GM21423 (cell line): ENCODE data around the gene STK39.
"Not testable (repeated sequence)": the region's sequence is repeated elsewhere in the genome, so short reads cannot be mapped to it uniquely, and the experiment has no call there.

Source experiments
- ATAC-seq: cut with Tn5 transposase; IDR thresholded peaks from one replicate; pipeline ENCODE4 v1.9.1; 2021; ENCODE audit warnings: mild to moderate bottlenecking, moderate library complexity; ENCODE audit not compliant: unreplicated experiment

Gene STK39

DNA sequence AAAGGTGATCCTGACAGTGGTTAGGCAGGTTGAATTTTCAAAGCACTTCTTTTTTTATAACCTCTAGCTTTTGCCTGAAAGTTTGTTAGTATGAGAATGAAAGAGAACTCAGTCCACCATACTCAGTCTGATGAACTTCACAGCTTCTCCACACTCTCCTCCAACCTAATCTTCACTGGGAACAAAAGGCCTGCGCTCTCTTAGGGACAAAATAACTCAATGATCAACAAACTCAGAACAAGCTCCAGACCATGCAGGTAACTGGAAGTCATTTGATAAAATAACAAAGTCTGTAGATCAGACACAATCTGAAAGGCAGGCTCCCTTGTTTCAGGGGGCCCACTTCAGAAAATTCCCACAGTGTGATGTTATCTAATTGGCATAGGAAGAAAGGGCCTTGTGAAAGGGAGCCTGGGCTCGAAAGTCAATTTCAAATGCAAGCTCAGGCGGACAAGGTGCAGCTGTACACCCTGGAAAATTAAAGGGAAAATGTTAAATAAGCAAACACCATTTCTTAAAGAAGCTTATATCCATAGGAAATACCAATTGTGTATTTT lies 142.2 kb downstream of the STK39 start:
- no peak for ATAC-seq

DNA sequence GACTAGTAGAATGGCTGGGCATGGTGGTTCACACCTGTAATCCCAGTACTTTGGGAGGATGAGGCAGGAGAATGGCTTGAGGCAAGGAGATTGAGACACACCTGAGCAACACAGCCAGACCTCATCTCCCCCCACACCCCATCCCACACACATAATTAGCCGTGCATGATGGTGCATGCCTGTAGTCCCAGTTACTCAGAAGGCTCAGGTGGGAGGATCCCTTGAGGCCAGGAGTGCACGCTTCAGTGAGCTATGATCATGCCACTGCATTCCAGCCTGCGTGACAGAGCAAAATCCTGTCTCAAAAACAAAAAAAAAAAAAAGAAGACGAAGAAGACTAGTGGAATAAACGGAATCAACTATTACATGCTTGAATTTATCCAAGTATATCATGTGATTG lies 150.0 kb downstream of the STK39 start:
- no peak for ATAC-seq

DNA sequence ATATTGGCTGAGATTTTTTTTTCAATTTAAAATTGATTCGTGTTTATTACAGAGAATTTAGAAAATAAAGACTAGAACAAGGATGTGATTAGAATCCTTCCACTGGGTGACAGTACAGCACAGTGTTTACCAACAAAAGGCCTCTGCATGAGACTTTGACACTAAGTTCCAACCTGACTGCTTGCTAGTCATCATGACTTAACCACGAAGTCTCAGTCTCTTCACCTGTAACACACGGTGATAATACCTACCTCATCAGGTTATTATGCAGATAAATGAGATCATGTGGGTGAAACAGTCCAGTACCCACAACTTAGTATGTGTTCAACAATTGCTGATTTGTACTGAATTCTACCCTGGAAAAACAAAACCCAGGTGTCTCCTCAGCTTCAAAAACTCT lies 151.2 kb downstream of the STK39 start:
- ATAC-seq, result no peak

DNA sequence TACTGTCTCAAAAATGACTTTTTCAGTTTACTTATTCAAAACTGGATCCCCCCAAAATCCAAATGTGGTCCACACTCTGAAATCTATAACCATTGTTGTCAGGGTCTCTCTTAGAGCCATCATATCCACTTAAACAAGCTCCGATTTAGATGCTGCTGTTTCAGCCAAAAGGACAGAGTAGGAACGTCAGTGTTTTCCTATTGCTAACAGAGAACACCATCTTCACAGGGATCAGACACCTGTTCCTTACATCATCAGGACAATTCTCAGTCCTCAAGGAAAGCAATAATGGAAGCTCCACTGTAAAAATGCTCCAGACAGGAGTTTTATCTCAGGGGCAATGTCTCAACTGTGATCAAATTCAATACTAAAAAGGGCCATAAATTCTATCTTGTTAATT lies 155.4 kb downstream of the STK39 start:
- no peak for ATAC-seq

DNA sequence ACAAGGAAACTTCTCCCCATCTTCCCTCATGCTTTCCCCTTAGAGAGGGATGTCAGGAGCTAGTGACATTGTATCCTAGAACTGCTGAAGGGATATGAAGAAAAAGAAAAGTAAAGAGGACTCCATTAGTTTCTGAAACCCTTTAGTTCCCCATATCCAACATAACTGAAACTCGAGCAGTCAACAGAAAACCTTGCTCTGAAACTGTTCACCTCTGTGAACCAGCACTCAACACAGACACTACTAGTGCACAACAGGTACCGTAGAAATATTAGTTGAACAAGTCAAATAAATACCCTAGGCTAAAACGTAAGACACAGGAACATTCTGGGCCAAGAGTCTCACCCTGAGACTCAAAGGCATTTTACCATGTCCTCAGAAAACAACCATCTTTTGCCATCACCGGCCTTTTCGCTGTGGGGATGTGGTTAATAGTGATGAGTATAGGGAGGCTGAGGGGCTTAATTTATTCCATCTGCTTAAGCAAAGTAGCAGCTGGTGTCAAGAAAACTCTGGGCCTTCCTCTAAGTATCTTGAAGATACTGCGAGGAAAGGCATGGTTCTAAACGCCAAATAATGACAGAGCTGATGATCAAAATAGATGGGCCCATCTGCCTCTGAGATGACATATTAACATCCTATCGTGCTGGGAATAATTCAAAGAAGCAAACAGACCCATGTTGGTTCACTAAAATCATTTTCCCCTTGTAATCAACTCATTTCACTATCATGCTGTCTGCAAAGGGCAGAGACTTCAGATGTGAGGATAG lies 156.8 kb downstream of the STK39 start:
- peak; percentile 88 for ATAC-seq

DNA sequence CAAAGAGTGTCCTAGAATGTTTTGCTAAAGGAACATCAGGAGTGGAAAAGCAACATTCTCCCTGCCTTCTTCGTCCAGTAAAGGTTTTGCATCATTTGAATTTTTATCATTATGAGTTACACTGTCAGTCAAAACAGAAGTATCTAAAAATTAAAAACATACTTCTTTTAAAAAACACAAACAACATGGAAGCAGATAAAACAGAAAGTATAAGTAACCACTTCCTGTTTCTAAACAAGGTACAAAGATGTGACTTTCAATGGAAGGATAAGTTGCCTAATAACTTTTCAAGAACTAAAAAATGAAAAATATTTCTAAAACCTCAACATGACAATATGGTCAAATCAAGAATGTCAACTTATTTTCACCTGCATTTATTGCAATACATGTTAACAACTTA lies 158.2 kb downstream of the STK39 start:
- no peak for ATAC-seq

DNA sequence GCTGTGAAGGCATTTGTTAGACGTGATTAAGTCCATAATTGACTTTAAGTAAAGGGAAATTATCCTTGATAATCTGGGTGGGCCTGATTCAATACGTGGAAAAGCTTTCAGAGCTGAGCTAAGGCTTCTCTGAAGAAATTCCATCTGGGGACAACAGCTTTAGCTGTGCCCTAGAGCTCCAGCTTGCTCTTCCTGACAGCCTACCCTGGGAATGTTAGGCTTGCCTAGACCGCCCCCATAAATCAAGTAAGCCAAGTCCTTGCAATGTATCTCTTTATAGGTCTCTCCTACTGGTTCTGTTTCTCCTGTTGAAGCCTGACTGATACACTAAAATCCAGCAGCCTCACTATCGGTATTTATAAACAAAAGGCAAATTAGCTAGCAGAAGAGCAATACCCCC lies 160.0 kb downstream of the STK39 start:
- no peak for ATAC-seq

DNA sequence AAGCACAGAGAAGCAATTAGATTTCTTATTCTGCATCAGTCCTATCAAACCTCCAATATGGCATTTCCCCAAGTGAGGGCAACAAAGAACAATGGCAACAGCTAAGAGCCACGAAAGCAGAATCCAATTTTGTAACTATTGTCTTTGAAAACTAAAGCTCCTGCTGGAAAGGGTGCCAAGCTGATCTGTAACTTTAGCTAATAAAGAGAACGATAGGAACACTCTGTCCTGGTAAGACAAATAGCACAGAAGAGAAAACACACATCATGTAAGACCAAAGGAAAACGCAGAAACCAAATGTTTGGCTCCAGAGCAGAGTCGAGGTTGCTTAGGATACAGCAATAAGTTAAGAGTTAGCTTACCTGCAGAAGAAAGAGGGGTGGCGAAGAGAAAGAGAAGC lies 160.5 kb downstream of the STK39 start:
- no peak for ATAC-seq

DNA sequence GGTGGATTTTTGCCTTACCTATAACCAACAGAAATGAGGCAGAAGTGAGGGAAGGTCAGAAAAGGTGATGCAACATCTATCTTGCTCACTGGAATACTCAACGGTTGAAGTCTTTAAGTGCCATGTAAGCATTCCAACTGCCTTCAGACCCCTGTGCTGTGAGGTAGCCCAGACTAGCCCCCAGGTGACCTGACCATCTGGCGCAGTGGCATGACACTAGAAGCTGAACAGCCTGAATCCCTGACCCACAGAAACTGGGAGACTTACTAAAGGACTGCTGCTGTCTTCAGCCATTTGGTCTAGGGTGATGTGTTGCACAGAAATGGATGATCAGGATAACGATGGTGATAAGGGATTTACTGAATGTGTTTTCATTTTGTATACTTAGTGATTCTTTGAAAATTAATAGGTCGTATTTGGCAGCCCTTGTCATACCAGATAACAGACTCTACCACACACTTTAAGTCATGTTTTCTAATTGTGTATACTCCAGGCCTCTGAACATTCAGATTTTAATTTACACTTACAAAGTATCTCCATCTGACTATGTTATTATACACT lies 161.5 kb downstream of the STK39 start:
- ATAC-seq, result no peak

DNA sequence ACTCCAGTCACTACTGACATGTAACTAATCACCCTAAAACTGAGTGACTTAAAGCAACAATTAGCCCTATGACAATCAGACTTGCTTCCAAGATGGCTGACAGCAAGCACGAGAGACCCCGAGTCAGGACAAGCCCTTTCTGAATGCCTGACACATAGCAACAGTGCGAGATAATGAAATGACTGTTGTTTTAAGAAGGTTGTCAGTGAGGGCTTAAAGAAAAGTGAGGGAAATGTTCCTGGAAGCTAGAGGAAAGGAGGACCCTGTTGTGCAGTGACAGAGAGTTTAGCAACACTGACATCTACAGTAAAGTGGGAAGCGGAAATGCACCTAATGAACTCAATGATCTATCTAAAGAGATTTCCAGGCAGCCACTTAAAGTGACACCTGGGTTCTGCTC lies 163.1 kb downstream of the STK39 start:
- no peak for ATAC-seq

DNA sequence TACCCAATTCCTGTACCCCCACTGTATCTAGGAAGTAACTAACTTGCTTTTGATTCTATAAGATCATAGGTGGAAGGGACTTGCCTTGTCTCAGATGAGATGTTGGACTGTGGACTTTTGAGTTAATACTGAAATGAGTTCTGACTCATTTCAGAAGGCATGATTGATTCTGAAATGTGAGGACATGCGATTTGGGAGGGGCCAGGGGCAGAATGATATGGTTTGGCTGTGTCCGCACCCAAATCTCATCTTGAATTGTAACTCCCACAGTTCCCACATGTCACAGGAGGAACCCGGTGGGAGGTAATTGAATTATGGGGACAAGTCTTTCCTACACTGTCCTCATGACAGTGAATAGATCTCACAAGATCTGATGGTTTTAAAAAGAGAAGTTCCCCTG lies 165.9 kb downstream of the STK39 start:
- not testable (repeated sequence) for ATAC-seq

DNA sequence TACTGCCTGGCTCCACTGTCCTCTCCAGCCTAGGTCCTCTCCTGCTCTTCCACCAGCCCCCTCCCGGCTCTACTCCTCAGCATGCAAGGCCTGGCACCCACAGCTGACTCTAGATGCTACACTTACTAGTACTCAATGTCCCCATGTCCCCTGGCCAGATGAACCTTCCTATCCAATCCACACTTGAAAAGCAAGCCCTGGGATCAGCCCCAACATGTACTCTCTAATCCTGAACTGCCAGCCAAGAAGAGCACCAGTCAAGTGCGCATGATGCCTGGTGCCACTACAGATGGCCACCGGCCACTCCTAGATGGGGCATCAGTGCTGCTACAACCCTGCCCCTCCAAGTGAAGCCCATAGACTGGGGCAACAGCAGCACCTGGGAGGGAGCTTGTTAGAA lies 168.2 kb downstream of the STK39 start:
- no peak for ATAC-seq

DNA sequence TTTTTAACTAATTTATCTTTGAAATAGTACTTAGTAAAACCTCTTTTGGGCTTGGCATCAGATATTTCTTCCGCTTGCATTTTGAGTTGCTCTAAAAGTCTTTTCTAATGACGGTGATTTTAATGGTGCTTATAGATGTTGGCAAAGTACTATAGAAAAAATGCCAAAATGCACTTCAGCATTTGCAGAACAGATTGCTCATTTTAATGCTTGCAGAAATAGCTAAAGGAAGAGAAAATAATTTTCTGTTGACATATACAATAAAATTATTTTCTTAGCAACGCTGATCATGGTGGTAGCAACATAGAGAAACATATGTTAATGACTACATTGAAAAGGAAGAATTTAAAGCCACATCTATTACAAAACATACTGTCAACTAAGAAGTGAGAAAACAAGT lies 170.7 kb downstream of the STK39 start:
- no peak for ATAC-seq

DNA sequence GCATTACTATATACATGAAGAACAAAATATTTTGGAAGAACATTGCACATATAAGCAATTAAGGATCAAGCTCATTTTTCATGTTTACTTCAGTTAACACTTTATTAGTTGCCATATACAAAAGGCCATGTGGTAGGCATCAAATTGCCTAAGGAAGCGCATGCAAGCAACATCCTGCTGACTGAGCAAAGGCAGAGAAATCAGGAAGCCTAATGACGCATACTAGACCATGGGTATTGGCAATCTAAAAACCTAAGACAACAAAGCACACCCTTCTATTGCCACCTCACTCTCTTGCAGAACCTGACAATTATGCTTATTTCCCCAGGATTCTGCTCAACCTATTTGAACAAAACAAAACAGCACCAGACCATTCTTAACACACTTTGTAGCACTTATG lies 171.9 kb downstream of the STK39 start:
- no peak for ATAC-seq

DNA sequence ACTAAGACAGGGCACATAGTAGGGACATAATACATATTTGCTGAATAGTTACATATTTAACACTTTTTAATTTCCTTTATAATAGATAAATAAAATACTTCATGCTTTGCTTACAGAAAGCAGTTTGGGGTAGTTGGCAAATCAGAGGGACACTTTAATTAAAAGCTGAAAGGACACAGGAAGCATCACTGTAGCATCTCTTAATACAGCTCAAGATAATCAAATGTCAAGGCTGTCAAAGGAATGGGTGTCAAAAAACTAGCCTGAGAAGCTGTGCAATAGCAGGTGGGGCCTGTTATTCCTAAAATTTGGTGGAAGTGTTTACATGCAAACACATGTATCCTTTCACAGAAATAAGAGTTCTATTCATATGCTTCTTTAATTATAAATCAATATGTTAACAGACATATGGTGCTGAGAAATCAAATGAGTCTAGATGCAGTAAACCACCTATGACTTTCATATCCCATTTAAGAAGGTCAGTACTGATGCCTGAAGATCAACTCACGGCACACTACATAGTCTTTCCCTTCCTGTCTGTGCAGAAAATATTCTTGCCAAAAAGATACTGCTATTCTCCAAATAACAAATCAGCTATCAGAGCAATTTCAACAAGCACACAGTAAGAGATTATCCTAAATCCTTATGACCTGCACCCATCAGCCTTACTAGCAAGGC lies 174.6 kb downstream of the STK39 start:
- ATAC-seq, result no peak

DNA sequence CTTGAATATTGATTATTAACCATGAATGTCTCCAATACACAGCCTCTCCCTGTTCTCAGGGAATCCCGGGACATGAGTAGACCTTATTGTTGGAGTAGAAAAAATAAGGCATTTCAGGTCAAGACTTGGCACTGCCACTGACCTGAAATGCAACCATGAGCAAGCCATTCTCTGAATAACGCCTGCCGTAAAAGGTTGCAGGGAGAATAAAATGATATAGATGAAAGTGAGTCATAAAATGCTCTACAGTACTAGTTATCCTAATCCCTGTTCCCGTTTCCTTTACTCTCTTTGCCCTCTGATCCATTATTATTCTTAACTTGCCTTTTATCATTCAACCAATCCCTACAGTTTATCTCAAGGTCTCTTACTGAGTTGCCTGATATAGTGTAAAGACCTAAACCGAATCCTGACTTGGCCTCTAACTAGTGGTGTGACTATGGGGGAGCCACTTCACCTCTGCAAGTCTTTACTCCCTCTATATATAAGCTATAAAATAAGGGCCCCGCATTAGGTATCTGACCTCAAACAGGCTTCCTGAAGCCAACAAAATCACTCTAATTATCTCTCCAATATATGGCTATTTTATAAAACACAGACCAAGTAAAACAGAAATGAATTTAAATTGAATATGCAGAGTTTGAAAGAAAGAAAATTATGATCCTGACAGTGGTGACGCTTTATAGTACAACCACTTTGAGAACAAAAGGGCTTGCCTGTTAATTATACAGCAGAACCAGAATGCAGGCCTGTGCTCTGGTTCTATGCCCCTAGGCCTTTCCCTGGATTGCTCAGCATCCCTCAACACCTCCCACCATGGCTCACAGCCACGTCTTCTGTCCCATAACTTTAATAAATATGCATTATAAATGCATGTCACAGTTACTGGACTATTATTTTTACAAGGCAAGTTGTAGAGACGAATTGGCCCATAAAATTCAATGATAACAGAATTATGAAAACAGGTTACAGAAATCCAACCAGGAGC lies 183.1 kb downstream of the STK39 start:
- no peak for ATAC-seq

DNA sequence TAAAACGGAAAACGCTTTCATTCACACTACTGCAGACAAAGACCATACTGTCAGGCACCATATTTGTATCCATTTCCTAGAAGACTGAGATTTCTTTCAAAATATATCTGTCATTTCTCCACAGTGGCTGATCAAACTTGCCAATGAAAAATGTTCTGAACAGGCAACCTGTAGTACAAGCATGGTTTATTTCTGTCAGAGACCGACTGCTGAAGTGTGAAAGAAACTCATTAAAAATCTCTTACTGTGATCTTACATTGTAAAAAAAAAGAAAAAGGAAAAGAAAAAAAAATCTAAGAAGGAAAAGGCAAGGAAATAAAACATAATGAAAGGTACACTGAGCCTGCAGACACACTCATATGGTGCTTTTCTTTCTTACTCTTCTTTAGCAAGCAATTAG lies 184.5 kb downstream of the STK39 start:
- ATAC-seq, result no peak

DNA sequence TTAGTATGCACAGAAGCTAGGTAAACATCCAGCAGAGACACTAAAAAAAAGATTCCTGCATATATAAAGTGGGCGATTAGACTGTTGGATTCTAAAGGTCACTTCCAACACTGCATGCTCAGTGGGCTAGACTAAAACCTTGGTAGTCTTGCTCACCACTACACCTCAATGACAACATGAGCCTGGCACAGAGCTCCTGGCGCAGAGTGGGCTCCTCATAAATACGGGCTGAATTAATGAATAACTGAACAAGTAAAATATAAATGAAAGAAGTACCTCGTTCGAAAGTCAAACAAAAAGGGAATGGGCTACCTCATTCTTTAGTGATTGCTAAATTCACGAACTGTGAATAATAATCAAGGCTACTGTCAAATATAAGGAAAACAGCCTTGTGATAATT lies 185.3 kb downstream of the STK39 start:
- no peak for ATAC-seq

DNA sequence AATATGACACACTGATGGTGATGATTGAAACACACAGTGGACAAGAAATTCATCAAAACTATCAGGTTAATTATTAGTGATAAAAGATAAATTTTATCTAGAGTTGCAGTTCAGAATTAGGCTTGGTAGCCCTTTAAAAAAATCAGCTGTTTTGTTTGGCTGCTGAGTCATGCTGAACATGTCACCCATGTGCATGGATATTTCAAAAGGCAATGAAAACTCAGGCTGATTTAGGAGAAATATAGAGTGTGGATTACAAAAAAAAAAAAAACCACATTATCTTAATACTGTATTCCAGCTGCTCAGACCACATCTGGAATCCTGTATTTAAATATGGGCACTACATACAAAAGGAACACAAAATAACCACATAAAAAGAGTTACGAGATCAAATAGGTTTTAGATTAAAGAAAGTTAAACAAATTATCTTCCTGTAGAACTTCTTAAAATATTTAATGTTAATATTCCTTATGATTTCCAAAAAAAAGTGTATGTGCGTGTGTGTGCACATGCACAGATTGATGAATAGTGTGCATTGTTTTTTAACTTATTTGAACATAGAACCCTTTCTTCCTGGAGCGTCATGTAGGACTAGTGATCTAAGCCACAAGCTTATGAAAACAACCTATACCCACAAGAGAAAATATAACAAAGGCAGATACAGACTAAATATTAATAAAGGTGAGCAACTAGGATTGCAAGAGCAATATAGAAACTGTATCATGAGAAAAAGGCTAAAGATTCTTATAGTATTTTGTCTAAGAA lies 186.2 kb downstream of the STK39 start:
- ATAC-seq, result no peak

DNA sequence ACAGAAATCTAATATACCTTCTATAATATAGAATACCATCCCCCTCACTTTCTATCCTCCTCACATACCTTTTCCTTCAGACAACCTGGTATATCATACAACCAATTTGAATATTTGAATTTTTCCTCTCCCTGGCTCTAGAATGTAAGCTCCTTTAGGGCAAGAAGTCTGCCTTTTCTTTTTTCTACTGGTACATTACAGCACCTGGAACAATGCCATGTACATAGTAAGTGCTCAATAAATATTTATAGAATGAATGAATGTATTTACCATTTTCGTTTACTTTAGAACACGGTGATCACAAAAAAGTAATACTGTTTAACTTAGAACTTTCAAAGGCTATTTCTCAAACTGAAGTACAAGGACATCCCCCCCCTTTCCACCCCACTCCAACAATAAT lies 187.6 kb downstream of the STK39 start:
- no peak for ATAC-seq
